NCI-H2081 (cell line): ENCODE measurements around the gene PTS.
"Not testable (repeated sequence)": the region's sequence is repeated elsewhere in the genome, so short reads cannot be mapped to it uniquely, and the experiment has no call there.

ENCODE experiments used
- DNase-seq, 2 experiments: peaks; one replicate each; lab custom pipeline; 2025; lab: John Stamatoyannopoulos, UW

Gene PTS

DNA sequence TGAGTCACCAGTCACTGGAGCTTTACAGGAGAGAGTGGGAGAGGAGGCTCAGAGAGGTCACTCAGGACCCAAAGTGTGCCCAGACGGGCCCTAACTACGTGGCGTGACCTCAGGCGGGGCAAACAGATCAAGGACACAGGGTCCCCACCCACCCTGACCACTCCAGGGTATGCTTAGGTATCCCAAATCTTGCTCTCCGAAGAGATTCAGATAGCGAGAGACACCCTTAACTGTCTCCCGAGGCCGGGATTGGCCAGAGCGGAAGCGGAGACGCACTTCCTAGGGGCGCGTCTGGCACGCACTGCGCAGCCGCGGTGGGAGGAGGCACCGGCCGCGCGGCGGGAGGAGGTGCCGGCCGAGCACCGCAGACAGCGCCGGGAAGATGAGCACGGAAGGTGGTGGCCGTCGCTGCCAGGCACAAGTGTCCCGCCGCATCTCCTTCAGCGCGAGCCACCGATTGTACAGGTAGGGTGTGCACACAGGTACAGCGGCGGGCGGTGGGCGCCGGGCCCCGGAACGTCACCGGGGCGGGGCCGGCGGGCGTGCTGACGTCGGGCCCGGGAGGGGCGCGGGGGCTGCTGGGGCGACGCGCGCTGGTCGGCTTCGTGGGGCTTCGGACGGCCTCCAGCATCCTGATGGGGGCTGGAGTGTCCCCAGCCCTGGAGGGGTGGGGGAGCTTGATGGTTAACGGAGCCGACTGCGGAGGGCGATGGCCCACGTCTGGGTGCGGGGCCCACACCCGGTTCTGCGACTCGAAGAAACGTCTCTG lies at the start of gene PTS:
Gene PTS, plus strand, starts transcription at position 367 of the 769 bp plus-strand sequence. Its CDS starts 16 bp downstream, at position 383.
- peak; percentile 86 to 89 for DNase-seq

DNA sequence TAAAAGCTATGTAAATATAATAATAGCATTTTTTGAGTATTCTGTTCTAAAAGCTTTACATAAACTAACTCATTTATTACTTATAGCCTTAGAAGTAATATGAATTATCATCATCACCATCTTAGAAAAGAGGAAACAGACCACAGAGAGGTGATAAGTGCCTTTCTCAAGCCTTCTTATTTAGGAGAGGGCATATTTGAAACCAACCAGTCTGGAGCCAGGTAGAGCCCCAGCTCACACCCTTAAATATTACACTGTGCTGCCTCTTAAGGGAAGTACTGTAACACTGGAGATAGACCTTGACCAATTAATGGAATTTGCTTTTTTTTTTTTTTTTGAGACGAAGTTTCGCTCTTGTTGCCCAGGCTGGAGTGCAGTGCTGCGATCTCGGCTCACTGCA lies 48.6 kb upstream of the PTS start:
- DNase-seq, result no peak

DNA sequence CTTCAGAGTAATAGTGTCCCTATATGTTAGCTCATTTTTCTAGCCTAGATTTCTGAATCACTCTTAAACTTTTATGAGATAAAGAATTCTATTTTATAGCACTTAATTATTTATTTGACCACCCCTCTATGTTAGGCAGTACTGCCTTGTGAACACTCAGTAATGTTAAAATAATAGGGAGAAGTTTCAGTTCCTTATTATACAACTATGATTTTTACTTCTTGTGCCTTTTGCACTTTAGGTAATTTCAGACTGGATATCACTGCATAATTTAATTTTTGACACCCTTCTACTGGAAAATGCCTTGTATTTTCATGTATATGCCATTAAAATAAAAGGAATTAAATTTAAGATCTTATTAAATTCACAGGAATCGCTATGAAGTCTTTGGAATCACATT lies 47.8 kb upstream of the PTS start:
- no peak for DNase-seq

DNA sequence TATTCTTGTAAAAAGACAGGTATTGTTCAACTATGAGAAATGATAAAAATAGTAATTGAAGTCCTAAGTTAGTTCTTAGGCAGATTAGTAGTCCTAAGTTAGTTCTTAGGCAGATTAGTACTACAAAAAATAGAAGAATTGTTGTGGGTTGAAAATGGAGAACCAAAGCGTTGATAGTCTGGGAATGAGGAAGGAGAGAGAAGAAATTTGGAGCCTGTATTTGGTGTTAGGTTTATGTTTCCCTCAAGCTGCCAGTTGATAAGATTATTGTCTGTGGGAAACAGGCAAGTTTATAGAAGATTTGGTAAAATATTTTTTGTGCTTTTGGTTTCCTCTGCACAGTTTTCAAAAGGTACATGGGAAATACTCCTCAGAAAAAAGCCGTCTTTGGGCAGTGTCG lies 47.3 kb upstream of the PTS start:
- DNase-seq, result no peak

DNA sequence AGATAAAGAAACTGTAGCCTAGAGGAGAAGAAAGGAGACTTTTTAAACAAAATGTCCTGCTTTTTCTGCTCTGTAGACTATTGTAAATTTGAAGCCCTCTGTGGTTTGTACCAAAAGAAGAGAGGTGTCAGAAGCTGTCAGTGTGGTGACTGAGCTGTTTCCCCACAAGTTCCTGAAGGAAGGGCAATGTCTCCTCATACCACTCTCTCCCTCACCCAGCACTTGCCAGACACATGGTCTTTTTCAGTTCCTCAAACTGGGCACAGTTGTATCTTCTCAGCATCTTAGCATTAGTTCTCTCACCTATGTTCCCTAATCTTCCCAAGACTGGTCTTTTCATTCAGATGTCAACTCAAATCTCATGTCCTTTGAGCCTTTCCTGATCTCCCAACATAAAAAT lies 46.6 kb upstream of the PTS start:
- DNase-seq, result no peak

DNA sequence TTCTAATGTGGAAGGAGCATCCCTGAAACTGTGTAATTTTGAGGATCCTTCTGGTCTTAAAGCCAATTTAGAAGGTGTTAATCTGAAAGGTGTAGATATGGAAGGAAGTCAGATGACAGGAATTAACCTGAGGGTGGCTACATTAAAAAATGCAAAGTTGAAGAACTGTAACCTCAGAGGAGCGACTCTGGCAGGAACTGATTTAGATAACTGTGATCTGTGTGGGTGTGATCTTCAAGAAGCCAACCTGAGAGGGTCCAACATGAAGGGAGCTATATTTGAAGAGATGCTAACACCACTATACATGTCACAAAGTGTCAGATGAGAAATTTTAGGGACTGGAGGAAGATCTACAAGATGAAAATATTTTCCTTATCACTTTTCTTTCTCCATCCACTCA lies 43.4 kb upstream of the PTS start:
- no peak for DNase-seq

DNA sequence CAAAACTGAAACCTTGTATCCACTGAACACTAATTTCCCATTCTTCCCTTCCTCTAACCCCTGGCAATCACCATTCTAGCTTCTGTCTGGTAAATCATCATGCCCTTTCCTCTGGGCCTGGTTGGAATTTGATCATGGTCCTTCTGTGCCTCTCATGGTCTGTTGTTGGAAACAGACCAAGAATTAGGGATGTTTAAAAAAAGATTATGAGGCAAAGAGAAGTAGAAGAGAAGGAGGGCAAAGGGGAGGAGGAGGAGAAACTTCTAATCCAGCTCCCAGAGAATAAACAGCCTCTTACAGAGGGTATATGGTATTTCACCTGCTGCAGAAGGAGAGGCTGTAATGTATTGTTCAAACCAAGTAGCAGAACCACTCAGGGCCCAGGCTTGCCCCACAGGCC lies 40.3 kb upstream of the PTS start:
- DNase-seq, result no peak

DNA sequence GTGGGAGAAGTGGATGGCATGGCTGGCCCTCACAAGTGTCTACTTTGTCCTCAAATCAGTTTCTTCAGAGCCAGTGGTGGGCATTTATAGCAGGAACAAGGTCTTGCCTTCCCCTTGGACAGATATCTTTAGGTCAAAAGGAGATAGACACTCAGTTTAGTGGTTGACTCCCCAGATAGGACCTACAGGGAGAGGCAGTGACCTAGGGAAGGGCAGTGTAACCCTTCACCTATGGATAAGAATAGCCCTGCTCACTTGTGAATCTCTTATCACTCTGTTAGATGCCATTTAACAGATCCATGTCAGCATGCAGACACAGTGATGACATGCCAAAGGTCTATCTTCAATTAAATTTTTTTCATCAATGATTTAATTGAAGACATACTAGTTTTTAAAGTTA lies 39.9 kb upstream of the PTS start:
- no peak for DNase-seq

DNA sequence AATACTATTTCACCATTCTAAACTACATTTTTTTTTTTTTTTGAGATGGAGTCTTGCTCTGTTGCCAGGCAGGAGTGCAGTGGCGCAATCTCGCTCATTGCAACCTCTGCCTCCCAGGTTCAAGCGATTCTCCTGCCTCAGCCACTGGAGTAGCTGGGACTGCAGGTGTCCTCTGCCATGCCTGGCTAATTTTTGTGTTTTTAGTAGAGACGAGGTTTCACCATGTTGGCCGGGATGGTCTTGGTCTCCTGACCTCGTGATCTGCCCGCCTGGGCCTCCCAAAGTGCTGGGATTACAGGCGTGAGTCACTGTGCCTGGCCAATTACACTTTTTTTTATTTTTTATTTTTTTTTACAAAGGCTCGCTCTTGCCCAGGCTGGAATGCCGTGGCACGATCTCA lies 31.1 kb upstream of the PTS start:
- not testable (repeated sequence) for DNase-seq

DNA sequence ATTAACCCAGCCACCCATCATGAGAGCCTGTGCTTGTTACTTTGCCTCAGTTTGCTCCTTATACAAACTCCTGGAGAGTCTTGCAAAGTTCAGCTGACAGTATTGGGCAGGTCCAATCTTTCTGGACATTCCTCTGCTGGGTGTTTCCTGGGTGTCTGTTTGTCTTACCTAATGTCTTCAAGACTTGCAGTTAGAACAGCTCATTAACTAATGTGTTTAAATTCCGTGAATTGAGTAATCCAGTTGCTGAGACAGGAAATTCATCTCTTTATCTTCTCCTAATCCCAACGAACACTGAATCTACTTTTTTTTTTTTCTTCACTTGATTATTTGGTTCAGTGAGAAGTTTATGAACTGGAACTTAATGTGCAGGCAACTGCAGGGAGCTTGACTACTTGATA lies 30.3 kb upstream of the PTS start:
- DNase-seq, result no peak

DNA sequence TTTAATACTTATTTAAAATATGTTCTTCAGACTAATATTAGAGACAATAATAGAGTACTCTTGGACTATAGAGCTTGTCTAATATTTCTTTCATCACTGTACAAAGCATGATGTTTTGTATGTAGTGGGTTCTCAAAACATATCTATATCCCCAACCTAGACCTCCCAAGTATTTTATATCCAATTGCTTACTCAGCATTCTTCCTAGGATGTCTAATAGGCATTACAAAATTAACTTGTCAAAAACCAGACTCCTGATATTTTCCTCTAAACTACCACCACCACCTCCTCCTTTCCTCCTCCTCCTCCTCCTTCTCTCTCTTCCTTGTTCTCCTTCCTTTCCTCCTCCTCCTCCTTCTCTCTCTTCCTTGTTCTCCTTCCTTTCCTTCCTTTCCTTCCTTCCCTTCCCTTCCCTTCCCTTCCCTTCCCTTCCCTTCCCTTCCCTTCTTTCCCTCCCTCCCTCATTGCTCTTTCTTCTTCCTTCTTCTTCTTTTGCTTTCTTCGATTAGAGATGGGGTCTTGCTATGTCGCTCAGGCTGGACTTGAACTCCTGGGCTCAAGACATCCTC lies 29.6 kb upstream of the PTS start:
- DNase-seq, result no peak

DNA sequence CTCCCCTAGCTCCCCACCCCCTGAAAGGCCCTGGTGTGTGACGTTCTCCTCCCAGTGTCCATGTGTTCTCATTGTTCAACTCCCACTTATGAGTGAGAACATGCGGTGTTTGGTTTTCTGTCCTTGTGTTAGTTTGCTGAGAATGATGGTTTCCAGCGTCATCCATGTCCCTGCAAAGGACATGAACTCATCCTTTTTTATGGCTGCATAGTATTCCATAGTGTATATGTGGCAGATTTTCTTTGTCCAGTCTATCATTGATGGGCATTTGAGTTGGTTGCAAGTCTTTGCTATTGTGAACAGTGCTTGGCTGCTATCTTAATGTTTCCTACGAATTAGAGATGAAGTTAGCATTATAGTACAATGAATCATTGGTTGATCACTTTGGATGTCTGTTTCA lies 27.1 kb upstream of the PTS start:
- DNase-seq, result not testable (repeated sequence)

DNA sequence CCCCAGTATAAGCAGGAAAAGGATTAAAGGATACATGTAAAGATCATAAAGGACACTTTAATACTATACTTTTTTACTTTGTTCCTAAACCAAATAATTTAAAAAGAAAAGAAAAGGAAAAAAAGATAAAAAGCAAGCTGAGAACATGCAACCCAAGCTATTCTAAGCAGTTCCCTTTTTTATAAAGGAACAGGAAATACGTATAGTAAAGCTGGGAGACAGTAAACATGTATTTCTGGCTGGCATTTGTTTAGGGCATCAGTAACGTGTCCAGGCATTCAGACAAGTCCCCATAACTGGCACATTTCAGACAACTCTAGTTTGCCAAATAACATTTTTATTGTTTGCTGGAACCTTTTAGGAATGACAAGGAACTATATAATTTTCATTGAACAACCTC lies 26.0 kb upstream of the PTS start:
- DNase-seq, result no peak

DNA sequence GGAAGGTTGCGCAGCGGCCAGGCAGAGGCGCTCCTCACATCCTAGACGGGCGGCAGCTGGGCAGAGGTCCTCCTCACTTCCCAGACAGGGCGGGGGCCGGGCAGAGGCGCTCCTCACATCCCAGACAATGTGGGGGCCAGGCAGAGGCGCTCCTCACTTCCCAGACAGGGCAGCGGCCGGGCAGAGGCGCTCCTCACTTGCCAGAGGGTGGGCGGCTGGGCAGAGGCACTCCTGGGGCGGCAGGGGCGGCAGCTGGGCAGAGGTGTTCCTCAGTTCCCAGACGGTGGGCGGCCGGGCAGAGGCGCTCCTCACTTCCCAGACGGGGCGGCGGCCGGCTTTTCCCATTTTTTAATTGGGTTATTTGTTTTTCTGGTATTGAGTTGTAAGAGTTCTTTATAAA lies 20.2 kb upstream of the PTS start:
- DNase-seq, result no peak

DNA sequence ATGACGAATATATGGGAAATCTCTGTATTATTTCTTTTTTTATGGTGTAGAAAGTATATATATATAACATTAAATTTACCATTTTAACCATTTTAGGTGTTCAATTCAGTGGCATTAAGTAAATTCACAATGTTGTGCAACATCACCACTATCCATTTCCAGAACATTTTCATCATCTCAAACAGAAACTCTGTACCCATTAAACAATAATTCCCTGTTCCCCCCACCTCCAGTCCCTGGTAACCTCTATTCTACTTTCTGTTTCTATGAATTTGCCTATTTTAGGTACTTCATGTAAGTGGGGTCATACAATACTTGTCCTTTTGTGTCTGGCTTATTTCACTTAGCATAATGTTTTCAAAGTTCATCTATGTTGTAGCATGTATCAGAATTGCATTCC lies 15.3 kb upstream of the PTS start:
- DNase-seq, result no peak

DNA sequence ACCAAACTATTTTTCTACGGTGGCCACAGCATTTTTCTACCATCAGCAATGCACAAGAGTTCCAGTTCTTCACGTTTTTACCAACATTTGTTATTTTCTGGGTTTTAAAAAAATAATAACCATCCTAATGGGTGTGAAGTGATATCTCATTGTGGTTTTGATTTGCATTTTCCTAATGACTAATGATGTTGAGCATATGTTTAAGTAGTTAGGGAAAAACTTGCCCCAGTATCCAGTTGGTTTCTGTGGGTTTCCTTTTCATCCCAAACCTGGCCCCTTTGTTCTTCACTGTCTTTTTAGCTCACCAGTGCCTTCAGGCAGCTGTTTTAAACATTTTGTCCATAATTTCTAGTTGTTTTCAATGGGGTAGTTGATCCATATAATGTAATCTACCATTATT lies 14.7 kb upstream of the PTS start:
- no peak for DNase-seq

DNA sequence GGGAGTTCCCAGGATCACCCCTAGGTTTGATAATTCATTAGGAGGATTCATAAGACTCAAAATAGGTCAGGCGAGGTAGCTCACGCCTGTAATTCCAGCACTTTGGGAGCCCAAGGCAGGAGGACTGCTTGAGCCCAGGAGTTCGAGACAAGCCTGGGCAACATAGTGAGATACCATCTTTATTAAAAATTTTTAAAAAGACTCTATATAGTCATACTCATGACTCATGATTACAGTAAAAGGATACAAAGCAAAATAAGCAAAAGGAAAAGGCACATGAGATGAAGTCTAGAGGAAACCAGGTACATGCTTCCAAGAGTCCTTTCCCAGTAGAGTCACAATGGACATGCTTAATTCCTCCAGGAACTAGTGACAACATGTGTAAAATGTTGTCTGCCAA lies 13.9 kb upstream of the PTS start:
- no peak for DNase-seq

DNA sequence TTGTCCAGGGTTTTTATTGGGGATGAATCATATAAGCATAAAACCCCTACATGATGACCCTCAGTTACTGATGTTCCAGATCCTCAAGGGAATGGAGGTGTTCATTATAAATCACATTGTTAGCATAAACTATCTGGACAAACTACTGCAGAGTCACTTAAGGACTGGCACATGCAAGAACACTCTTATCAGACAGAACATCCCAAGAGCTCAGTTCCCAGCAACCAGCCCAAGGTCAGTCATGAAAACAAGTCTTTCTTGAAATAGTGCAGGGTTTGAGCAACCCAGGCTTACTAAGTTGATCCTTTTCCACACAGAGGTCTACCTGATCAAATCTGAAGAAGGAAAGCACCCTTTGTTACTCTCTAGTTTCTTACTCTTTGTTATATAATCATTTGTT lies 13.5 kb upstream of the PTS start:
- DNase-seq, result no peak

DNA sequence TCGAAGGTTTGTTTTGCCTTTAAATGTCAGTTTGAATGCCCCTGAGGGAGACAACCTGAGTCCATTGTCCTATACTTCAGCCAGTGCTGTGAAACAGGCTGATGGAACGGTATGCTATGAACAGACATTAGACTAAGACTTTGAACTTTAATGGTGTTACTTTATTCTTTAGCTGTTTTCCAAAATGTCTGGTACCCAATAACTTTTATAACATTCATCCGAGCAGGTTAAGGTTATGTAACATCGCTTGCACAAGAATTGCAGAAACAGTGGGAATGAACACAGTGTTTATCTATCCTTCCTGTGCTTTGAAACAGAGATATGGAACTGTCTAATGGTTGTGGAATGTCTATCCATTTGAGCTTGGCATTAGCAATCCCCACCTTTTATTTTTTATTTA lies 12.5 kb upstream of the PTS start:
- DNase-seq, result no peak

DNA sequence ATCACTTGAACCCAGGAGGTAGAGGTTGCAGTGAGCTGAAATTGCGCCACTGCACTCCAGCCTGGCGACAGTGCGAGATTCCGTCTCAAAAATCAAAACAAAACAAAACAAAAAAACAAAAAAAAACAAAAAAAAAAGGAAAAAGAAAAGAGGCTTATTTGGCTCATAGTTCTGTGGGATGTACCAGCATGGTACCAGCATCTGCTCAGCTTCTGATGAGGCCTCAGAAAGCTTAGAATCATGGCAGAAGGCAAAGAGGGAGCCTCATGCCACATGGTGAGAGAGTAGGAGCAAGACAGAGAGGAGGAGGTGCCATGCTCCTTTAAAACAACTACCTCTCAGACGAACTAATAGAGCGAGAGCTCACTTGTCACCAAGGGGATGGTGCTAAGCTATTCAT lies 10.6 kb upstream of the PTS start:
- no peak for DNase-seq

DNA sequence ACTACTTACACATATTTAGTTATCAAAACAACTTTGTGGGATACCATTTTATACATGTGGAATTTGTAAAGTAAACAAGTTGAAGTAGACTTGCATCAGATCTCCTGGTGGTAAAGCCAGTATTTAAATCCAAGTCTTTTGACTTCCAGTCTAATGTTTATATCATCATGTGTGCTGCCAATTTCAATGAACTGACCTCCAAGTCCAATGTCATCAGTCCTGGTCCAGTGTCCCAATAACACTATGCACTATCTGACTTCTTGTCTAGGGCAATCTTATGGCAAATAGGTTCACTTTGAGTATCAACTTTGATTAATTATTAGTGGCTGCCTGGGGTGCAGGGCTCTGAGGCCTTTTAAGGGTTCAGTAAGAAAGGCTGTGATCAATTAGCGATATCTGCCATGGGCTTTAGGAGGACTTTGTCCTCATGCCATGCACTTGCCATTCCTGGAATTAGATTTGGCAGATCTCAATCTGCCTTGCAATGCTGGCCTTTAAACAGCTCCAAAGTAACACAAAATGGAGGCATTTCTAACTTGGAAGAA lies 9.6 kb upstream of the PTS start:
- DNase-seq, result no peak

DNA sequence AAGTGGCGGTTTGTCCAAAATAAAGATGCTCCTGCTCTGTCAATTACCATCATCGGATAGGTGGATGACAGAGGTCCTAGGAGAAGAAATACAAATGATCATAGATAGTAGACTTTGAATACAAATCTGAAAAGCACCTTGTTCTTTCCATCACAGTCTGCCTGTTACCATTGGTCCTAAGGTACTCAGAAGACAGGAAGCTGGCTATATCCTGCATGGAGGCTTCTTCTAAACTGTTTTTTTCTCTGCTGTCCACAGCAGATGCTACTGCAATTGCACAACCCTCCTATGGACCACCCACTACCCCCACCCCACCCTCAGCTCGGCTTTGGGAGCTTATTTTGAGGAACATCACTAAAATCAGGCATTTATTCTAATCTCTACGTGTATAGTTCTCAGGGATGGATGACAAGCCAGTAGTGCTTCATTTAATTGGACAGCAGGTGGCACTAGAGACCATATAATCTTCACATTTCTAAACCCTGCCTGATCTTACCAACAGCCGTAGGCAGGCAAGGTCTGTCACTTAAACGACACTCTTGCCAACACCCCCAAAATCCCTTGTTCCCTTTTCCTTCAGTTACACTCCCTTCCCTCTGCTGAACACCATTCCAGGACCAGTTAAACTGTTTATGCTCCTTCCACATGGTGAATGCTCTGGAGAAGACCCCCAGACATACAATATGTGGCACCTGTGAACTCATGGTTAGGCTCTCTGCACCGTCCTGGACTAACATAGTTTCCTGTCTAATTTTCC lies 6.6 kb upstream of the PTS start:
- peak; percentile 73 to 80 for DNase-seq

DNA sequence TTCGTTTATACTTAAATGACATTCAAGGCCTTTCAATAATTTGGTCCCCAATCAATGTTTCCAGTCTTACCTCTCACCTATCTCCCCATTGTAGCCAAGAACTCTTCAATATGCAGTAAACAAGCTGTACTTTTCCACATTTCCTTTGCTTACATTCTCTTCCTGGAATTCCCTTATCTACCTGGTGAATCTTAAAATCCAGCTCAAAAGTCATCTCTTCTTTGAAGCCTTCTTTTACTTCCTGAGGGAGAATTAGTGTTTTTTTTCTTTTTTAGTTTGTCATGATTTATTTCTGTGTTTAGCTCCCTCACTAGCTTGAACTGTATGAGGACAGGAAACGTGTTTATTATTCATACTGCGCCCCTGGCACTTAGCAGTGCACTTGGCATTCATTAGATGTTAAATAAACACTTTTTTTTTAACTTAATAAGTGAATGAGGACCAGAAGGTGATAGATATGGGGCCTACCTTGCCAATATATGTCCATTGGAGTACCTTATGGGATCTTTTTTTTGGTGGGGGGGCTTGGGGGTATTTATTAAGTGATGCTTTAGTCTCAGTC lies 4.9 kb upstream of the PTS start:
- peak in 1 of 2 experiments; percentile 33 for DNase-seq
